Measurements from ENCODE around the gene CATSPERE.
"Not testable (repeated sequence)": the region's sequence is repeated elsewhere in the genome, so short reads cannot be mapped to it uniquely, and the experiment has no call there.

CATSPERE gene

GRCh38 chr1:244672946-244673682 is 212.0 kb downstream of the CATSPERE start:
- no peak for DNase-seq

- DNase-seq, result no peak
Measured at GRCh38 chr1:244674446-244674845, 213.4 kb downstream of the CATSPERE start.

- DNase-seq, result no peak
Measured at GRCh38 chr1:244675167-244675566, 214.1 kb downstream of the CATSPERE start.

GRCh38 chr1:244678697-244679096 is 217.6 kb downstream of the CATSPERE start:
- no peak for DNase-seq

- DNase-seq, result no peak
Measured at GRCh38 chr1:244680667-244681066, 219.6 kb downstream of the CATSPERE start.

- DNase-seq, result not testable (repeated sequence)
Measured at GRCh38 chr1:244682087-244682486, 221.0 kb downstream of the CATSPERE start.

All from NCI-H1092 treated with DMSO at 0.1 percent for 48 hours (cell line).